CD4-positive, alpha-beta T cell treated with Interleukin-10 for 1 hour (primary cell): Measurements from ENCODE around the gene ABL2.

Experiments used
- DNase-seq: peaks from one replicate; pipeline ENCODE4 v3.0.0-alpha.2; 2020

ABL2 gene

DNA sequence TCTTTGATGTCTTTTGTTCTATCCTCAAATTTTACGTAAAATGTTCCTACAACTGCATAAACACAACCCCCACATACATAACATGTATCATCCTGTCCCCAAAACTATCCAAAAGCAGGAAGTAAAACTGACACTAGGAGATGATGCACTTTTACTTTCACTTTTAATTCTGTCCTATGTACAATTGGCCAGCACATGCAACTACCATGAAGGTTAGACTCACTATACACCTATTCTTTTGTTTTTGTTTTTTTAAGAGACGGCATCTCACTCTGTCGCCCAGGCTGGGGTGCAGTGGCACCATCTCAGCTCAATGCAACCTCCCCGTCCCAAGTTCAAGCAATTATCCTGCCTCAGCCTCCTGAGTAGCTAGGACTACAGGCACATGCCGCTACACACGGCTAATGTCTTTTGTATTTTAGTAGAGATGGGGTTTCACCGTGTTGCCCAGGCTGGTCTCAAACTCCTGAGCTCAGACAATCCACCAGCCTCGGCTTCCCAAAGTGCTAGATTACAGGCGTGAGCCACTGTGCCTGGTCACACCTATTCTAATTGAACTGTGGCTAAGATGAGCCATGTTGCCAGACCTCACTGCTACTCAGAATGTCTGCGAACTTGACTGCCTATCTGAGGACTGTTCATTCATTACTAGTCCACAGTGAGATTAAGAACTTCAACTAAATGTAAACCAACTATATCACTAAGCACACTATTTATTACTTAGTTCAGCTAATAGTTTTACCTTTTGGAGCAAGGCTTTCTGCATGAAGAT lies 99.6 kb downstream of the ABL2 start:
- peak; percentile 71 for DNase-seq

DNA sequence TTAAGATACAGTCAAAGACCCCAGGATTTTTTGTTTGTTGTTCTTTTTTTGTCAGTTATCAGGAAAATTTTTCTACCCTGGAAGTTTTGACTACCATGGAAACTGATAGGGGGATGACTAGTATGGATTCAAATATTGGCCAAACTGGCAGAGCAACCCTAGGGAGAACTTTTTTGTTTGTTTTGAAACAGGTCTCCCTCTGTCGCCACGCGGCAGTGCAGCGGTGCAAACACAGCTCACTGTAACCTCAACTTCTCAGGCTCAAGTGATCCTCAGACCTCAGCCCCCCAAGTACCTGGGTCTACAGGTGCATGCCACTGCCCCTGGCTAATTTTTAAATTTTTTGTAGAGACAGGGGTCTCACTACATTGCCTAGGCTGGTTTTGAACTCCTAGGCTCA lies 101.0 kb downstream of the ABL2 start:
- no peak for DNase-seq

DNA sequence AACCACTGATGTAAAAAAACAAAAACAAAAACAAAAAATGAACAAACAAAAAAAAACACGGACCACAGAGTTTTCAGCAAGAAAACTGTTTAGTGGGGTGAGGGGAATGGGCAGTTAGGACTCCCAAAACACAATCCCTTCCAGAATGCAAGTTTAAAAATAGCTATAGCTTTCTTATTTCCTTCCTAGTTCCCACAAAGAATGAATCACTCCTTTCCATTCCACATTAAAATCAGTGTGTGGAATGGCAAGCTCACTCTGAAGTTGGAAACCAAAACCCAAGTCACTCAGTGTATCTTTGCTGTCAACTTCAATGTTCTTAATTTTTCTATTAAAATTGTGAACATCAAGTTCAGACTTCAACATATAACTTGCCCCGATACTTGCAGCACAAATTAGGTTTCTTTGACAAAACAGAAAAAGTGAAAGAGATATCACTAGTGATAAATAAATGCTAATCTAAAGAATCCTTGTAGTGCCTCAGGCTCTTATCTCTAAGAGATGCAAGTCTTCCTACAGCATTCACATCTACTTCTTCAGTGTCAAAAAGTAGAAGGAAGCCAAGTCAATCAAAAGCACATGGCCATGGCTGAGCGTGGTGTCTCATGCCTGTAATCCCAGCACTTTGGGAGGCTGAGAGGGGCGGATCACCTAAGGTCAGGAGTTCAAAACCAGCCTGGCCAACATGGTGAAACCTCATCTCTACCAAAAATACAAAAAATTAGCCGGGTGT lies 102.1 kb downstream of the ABL2 start:
- no peak for DNase-seq

DNA sequence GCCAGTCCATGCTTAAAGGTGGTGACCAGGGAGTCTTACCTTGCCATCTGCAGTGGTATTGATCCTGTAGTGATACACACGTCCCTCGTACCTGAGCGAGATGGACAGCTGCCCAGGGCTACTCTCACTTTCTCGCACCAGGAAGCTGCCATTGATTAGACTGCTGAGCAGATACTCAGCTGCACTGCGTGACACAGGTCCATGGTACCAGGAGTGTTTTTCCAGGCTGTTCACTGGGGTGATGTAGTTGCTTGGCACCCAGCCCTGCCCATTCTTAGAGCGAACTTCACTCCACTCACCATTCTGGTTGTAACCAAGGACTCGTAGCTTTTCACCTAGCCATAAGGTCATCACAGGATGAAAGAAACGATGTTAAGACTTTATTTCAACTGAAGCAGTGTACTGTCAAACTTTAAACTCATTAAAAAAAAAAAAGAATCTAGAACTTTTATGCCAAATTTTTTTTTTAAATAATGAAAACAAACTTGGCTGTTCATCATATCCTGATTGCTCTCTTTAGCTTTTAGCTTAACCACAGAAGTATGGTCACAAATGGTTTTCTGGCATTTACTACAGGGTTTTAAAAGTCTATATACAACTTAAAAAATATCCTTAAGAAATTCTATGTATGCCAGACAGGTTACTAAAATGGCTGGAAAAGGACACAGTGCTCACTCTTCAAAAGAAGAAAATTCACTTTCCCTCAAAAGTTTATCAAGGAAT lies 103.0 kb downstream of the ABL2 start:
- no peak for DNase-seq

DNA sequence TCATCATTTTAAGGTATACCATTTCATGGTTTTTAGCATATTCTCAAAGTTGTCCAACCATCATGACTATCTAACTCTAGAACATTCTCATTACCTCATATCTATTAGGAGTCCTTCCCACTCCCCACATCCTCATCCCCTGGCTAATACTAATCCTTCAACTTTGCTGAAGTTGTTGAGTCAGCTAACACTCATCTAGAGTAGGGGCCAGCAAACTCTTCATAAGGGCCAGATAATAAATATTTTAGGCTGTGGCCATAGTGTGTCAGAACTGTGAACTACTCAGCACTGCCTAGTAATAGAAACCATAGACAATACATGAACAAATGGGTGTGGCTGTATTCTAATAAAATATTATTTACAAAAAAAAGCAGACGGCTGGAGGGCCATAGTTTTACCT lies 104.6 kb downstream of the ABL2 start:
- DNase-seq = no peak

DNA sequence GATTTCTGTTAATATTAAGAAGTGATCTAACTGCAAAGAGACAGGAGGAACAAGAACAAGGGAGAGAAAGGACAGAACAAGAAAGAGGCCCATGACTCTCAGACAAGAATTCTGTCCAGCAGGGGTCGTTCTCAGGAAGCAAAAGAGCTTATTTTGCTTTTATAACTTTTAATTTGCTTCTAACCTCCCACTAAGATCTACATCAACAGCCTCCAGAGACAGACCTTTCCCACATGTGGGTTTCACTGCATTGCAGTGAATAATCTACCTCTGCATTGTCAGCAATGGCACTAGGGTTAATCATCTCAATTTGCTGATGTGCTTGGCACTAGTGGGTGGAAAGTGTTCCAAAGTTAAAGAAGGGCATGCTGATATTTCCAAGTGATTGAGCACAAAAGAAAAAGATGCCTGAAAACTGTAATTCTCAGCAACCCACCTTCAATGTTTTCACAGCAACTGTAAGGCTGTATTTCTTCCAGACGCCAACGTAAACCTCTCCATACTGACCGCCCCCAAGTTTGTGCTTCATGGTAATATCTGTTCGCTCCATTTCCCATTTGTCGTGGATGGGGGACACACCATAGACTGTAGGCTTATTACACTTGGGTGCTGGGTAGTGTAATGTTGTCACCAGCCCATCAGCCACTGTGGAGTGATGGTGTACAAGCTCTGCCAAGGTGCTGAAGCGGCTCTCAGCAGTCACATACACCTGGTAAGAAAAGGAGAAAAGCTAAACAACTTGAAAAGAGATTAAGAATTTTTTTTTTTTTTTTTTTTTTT lies 108.1 kb downstream of the ABL2 start:
- peak; percentile 62 for DNase-seq

DNA sequence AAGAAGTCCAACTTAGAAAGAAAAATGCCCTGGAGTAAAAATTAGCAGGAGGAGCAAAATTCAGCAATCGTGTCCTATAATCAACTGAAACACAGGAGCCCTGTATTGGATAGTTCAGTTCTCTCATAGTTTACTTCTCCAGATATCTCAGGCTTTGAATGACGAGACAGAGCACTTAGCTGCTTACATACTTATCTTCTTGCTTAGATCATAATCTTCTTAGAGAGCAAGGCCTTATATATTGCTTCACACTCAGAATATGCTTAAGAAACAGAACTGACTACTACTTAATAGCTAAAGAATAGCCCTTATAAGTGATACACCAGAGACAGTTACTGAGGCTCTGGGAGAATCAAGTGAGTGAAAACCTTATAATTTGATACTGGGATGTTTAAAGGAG lies 108.7 kb downstream of the ABL2 start:
- DNase-seq = no peak

DNA sequence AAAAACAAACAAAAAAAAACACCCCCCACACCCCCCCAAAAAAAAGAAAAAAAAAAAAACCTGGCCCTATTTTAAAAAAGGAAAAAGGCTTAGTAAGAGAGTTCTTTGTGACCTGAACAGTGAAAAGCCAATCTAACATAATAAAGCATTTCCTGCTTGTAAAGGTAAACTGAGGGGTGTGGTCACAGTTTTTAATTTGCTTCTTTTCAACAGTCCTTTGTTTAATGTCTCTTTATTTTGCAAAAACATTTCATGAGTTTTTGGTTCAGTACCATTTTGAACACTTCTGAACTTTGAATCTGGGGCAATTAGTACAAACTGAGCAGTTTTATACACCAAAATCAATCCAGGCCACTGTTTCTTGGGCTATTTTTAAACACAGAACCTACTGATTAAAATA lies 110.0 kb downstream of the ABL2 start:
- DNase-seq = no peak

DNA sequence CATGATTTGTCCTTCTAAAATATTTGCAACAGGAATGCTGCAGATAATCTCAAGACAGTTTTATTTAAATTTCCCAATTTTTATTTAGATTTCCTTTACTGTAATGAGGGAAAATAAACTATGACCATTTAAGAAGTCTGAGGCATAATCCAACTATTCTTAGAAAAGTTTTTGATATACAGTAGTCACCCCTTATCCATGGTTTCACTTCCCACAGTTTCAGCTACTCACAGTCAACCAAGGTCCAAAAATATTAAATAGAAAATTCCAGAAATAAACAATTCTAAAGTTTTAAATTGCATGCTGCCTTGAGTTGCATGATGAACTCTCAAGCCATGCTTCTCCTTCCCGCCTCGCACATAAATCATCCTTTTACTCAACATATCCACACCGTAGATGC lies 114.3 kb downstream of the ABL2 start:
- no peak for DNase-seq

DNA sequence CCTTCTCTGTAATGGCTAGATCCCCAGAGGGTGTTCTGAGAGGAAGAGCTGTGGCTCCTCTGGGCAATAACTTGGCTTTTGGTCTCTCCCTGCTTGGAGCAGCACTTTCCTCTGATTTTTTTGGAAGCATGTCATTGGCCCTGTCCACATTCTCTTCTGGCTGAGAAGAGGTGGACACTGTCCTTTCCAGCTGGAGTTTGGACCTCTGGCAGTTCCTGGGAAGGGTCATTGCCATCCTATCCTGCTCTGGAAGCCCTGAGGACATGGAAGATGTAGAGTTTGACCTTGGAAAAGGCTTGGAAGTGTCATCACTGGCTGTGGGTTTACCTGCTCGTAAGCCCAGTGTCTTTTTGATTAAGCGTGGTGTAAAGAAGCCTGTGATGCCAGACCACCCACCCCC lies 120.8 kb downstream of the ABL2 start:
- no peak for DNase-seq

DNA sequence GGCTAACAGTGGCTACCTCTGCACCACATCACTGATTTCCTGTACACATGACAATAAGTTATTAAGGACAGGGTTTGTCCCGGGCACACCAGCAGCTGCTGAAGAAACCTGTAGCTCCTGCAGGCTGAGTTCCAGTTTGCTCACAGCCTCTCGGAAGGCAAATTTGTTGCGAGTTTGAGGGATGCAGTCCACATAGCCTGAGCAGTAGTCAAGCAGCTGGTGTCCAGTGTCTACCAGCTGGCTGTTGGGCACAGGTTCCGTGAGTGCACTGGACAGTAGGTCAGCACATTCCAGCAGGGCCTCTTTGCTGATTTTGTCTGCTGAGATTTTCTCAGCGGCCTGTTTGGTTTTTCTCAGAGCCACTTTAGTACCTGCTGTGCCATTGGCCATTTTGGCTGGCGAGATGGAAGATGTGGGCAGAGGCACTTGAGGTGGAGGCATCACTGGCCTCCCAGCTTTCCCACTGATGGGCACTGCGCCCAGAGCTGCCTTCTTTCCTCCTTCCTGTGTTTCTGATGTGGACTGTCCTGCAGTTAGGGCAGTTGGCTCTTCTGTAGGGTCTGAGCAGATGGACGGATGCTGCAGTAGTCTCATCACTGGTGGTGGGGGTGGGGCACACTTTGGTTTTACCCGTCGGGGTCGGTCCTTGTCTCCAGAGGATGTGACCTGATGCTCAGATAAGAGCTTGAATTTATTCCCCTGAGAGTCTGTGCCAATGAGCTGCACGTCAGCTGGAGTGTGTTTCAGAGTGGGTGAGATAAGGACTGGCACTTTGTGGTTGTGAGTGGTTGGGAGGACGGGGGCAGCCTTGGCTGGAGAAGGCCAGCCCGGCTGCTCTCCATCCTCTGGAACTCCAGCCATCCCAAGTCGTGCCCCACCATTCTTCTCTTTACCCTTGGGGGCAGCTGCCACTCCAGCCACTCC lies 121.5 kb downstream of the ABL2 start:
- DNase-seq = no peak

DNA sequence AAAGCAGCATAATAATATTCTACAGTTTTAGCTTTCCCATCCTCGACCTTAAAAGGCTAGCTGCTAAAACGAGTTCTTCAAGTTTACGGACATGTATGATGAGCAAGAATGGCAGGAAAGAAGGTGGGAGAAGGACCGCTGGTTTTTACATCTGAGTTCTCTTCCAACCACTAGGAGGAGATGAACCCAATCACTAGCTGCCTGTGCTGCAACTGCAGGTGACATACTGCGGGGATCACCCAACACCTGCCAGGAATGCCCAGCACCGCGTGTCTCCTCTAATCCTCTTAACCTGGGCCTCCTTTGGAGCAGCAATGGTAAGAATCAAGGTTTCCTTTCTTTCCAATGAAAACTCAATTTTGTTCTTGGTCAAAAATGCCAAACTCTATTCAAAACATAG lies 124.1 kb downstream of the ABL2 start:
- no peak for DNase-seq

DNA sequence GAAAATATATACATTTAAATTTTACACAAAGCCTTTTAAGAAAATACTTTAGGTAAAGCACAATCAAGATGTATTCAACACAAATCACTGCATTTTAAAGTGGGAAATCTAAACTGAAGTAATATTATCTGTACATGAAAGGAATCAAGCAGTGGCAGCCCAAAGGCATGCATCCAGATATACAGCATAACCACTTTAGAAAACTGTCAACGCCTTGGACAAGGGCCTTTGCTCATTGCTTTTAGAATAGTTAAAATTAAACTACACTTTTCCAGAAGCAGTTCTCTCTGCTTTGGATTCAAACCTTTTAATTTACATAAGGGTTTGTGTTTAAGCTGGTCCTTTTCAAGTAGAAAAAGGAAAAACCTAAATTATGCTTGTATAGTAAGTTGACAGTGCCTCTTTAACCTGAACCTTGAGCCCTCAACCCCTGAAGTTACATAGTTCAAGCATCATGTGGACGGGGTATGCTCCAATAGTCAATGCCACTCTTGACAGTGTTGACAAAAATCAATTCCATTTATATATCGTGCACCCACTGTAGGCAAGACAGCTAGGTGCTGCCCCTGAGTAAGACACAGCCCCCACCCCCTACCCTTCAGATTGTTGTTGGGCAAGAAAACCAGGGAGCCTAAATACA lies 124.7 kb downstream of the ABL2 start:
- DNase-seq = no peak

DNA sequence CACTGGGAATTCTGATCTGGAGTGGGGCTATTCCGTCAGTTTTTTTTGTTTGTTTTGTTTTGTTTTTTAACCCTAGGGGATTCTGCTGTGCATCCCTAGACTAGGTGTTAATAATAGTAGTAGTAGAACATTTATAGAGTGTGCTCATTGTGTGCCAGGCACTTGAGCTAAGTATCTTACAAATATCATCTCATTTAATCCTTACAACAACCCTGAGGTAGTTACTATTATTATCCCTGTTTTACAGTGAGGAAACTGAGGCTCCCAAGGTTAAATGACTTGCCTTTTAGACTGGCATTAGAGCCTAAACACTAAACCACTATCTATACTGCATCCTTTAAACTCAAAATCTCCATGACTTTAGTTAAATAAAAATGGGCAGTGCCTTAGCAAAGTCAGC lies 125.5 kb downstream of the ABL2 start:
- DNase-seq = no peak

DNA sequence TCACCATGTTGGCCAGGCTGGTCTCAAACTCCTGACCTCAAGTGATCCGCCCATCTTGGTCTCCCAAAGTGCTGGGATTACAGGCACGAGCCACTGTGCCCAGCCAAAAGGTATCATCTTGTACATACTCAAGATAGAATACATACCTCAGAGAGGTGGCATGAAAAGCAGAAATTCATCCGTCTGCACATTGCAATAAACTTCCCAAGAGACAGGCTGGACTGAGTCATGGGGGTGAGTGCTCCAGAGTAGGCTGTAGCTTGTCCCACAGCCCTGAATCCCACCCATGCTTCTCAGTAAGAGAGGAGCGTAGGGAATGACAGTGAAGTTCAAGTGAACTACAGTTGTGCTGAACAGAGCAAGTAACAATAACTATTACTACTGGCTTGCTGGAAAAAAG lies 127.9 kb downstream of the ABL2 start:
- DNase-seq = no peak

DNA sequence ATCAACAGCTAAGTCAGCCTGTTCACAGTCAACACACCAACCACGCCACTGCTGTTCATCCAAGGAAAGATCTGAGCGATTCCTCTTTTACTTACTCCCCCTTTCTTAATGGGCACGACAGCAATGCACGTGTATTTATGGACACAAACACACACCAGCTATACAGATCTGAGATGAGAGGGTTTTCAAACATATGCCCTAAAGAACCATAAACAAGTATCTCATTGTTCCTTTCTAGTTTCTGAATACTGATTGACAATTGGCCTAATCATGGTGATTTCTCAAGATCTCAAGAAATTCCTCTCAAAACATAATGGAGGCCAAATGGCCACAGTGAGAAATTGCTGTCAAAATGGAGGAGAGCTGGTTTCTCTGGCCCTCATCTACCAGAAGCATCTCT lies 129.6 kb downstream of the ABL2 start:
- no peak for DNase-seq

DNA sequence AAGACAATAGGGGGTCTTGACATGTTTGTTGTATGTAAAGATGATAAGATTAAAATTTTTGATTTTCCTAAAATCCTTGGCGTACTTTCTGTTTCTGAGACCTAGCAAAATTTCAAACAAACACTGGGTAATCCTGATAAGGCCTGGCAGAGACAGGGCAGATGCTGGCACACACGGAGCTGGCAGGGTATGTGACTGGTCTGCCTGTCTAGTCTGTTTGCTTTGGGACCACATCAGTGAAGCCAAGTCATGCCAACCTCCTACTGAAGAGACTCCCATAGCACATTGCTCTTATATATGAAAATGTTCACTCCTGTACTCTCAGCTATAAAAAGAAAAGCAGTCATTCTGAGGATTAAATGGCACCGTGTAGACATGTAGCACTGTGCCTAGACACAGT lies 133.6 kb downstream of the ABL2 start:
- no peak for DNase-seq

DNA sequence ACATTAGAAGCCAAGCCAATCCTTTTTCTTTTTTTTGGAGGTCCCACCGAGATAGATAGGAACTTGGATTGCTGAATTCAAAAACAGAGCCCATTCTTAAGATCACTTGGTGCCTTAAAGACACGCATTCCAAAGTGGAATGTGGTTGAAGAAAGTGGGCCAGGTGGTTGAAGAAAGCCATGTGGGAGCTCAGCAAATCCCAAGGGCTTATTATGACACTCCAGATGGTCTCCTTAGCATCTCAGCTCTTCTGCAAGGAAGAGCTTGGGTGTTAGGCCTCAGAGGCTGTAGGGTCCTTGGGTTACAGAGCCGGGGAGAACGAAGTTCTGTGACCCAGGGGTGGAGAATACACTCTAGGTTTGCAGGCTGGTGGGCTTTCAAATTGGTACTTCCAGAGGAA lies 134.1 kb downstream of the ABL2 start:
- DNase-seq = no peak

DNA sequence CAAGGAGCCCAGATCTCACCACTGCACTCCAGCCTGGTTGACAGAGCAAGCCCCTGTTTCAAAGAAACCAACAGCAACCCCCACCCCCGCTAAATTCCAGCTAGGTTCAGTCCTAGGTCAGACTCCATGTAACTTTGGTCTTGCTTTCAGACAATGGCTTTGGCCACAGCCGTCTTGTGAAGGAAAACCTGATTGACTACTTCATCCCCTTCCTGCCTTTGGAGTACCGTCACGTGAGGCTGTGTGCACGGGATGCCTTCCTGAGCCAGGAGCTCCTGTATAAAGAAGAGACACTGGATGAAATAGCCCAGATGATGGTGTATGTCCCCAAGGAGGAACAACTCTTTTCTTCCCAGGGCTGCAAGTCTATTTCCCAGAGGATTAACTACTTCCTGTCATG lies 134.7 kb downstream of the ABL2 start:
- DNase-seq = no peak

DNA sequence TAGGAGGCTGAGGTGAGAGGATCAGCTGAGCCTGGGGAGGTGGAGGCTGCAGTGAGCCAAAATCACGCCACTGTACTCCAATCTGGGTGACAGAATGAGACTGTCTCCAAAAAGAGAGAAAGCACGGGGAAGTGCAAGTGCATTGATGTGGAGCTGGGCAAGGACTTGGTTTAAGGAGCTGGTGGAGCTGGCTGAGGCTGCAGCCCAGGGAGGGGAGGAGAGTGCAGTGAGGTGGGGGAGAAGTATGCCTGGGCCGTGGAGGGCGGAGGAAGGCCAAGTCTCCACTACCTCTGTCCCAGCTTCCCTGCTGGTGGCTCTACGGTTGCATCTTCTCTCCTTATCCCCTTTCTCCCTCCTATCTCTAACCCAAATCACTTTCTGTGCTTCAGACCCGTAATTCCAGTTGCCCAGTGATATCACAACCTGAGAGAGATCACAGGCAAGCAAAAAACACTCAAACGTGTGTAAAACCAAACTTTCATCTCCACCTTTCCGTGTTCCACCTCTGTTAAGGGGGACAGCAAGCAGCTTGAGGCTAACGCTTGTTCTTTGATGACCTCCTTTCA lies 136.5 kb downstream of the ABL2 start:
- no peak for DNase-seq

DNA sequence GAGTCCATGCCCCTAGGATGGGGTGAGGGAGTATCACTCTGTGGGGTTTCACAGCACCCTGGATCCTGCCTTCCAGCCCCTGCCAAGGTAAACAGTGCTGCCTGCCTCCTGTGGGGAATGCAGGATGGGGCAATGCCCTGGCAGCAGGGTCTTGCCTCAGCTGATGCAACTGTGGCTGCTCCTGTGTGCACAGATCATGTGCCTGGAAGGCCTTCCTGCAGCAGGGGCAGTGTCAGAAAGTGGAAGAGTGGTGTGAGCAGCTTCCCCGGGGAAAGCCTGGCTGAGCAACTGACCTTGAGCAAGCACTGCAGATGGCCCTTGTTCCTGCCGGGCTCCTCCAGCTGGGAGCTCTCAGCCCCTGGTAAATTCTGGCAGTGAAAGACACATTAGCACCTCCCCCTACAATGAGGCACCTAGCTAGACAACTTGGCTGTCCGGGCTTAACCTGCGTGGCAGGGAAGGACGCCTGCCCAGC lies 137.7 kb downstream of the ABL2 start:
- no peak for DNase-seq
